Cortex of kidney (tissue), 1 donor: ENCODE measurements around the gene MAGEF1.

Experiments
- DNase-seq: peaks from one replicate; lab custom pipeline; 2025; lab: John Stamatoyannopoulos, UW

The MAGEF1 gene

GRCh38 chr3:184725176-184725719 lies 13.4 kb upstream of the MAGEF1 start:
- no peak for DNase-seq

- DNase-seq = no peak
Observed at GRCh38 chr3:184724699-184725098, 12.8 kb upstream of the MAGEF1 start.

DNA sequence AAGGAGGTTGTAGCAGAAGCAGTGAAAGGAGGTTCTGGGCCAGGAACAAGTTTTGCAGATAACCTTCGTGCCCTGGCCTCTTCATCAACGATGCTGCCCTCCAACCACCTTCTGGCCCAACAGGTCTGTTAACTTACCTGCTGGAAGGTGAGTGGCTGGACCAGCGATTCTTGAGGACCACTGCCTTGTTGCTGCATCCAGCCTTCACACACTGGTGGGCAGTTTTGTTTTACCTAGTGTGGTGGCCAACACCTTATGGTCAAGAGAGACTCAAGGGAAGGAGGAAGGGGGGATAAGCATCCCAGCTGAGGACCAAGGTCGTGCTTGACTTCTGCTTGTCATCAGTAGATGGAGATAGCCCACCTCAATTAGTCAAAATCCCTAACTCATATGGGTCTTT lies 7.8 kb upstream of the MAGEF1 start:
- DNase-seq = no peak

GRCh38 chr3:184718431-184718830 lies 6.6 kb upstream of the MAGEF1 start:
- DNase-seq = no peak

DNA sequence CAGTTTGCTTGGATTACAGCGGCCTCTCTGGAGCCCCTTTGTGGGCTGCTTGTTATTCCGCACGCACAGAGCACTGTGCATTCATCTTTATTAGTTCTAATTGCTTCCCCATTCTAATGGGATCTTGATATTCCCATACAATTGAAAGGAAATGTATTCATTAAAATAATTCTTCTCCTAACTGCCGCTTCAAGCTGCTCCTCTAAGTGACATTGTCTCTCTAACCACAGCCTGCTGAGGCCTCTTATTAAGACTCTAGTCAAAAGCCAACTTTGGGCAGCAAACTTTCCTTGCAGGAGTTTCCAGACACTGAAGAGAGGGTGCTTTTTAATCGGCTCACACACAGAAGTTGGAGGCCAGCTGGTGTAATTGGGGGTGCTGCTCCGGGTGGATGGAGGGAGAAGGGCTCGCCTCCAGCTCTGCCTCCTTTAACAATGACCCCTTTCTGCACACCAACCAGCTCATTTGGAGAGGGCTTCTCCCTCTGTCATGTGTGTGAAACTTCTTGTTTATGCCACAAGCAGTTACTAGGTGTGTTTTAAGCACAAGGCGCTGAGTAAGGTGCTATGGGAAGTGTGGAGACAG lies 5.6 kb upstream of the MAGEF1 start:
- DNase-seq = no peak

DNA sequence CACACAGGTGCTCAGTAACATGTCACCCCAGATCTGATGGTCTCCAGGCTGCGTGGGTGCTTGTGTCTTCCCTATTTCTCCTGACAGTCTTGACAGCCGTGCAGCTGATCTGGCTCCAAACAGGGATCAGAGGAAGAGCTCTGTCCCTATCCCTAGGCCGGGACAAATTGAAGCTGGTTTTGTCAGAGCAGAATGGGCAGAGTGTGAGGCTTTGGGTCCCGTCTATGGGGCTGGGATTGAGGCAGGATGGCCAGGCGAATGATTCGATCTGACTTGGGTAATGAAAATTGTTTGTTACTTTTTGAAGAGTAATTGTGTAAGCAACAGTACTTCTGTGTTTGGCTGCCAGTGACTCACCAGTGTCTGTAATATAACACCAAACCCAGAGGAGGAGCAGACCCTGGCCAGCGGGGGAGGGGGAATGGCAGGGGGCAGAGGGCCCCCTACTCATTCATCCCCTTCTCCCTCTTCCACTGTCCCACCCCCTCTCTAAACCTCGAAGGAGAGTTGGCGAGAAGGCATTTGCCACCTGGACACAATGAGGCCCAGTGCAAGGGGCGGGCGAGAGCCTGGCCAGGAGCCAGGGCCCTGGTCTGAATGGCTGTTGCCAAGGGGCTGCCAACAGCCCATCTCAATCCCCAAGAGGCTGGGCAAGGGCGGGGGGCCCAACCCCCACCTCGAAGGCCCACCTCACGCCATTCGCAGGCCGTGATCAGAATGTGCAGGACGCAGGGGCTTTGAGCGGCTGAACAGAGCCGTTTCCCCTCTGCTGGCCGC lies 4.9 kb upstream of the MAGEF1 start:
- no peak for DNase-seq

DNA sequence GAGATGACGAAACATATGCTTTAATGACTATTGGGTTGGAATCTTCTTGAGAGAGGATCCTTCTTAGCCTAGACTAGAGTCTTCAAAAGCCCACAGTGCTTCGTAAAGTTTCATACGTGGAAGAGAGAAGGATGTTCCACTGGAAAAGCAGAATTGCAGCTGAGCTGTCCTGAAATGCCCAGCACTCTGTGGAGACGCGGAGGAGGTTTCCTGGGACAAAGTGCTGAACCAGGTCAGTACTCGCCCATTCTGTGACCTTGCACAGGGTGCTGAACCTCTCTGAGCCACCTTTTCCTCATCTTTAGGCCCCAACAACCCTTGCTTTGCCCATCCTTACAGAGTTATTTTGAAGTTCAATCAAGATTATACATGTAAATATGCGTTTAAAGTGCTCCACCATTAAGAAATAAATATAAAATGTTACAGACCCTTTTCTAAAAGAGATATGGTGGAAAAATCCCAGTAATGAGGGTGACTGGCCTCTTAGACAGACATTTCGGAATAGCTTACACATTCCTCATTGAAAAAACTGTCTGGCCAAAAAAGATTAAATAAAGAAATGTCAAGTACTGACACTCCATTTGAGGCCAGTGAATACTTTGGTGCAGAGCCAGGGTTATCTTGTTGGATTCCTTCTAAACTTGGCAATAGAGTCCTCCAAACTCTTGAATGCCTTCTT lies 4.2 kb upstream of the MAGEF1 start:
- DNase-seq = no peak

DNA sequence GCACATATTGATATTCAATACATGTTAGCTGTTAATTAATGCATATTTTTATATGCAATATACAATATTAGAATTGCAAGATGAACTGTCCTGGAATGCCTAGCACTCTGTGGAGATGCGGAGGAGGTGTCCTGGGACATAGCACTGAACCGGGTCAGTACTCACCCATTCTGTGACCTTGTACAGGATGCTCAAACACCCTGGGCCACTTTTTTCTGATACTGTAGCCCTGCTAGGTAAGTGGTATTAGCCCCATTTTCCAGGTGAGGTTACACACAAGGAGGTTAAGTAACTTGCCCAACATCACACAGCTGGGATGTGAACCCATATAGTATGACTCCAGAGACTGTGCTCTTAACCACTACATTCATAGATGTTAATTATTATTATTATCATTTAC lies 1.7 kb upstream of the MAGEF1 start:
- DNase-seq = no peak

GRCh38 chr3:184713040-184713355 lies 1.1 kb upstream of the MAGEF1 start:
- DNase-seq = no peak

DNA sequence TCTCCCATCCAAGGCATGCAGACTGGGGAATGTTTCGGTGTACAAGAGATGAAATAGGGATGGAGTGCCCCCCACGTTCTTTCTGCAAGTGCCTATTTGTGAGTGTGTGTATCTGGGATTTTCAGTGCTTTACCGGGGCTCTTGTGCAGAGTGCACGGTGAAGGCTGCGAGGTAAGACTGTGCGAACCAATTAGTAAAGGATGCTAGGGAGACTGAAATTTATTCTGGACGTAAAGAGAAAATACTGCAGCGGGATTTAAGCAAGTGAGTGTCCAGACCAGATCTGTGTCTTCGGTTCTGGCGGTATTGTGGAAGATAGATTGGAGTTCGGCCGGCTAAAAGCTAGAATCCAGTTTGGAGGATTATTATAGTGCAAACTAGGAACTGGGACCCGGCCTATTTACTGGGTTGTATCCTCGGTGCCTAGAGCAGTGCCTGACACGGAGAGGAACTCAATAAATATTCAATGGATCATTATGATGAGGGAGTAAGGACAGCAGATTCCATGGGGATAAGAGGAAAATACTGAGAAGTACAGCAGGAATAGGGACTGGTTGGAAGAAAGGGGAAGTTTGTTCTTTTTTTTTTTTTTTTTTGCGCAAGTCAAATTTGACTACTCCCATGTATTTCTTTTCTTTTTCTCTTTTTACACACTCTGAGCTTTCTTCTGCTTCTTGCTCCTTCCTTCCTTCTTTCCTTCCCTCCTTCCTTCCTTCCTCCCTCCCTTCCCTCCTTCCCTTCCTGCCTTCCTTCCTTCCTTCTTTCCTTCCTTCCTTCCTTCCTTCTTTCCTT lies 580 bp upstream of the MAGEF1 start:
- no peak for DNase-seq

DNA sequence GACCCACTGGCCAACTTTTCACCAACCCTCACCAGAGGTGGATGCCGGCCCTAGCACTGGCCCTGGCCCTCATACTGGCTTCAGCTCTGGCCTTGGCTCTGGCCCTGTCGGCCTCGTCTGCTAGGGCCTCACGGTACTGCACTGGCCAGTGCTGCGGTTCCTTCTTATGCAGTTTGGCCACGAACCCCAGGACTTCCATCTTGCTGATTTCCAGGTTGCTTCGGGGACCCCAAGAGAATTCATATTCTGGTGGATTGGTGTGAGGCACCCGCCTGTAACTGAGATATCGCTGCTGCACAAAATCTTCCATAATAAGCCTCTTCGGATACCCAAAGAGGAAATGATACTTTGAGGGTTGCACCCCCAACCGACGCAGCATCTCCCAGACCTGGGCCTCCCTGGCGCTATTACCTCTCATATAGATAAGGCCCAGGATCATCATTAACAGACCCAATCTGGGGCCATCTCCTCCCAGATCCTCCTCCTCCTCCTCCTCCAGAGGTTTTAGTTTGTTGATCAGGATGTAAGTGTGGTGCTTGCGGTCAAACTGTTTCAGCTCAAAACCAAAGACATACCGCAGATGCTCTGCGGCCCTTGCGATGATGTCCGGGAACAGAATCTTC lies 883 bp downstream of the MAGEF1 start:
- no peak for DNase-seq

GRCh38 chr3:184703657-184704056 lies 8.2 kb downstream of the MAGEF1 start:
- DNase-seq = no peak

- no peak for DNase-seq
Observed at GRCh38 chr3:184700759-184701158, 11.1 kb downstream of the MAGEF1 start.

DNA sequence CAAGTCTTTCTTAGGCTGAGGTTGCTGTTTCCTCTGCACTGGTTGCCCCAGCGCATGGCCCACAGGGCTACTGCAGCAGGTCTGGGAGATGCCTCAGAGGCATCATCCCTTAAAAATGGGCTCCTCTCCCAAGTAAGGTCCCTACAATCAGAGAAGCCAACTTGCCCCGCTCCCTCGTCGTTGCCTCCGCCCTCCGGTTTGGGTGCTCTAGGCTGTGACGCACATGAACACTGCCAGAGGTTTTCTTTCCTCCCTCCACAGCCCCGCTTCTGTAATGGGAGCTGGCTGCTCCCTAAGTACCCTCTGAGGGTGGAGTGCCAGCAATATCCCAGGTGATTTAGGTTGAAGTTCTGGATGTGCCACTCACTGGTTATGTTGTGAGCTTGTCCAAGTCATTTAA lies 14.0 kb downstream of the MAGEF1 start:
- DNase-seq = no peak

- DNase-seq = no peak
Observed at GRCh38 chr3:184696697-184697096, 15.2 kb downstream of the MAGEF1 start.

DNA sequence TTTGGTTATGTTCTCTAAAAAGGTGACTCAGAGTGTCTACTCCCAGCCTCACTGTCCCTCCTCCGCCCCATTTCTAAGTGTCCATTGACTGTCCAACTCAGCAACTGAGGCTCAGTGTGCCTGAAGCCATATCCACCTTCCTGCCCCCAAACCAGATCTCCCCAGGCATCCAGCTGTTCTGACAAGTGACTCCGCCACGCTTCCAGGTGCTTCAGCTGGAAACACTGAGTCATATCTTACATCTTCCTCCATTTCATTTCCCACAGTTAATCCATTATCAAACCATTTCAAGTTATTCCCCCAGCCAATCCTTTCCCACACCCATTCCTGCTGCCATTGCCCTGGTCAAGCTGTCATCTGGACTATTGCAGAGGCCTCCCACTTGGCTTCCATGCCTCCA lies 17.1 kb downstream of the MAGEF1 start:
- DNase-seq = no peak

DNA sequence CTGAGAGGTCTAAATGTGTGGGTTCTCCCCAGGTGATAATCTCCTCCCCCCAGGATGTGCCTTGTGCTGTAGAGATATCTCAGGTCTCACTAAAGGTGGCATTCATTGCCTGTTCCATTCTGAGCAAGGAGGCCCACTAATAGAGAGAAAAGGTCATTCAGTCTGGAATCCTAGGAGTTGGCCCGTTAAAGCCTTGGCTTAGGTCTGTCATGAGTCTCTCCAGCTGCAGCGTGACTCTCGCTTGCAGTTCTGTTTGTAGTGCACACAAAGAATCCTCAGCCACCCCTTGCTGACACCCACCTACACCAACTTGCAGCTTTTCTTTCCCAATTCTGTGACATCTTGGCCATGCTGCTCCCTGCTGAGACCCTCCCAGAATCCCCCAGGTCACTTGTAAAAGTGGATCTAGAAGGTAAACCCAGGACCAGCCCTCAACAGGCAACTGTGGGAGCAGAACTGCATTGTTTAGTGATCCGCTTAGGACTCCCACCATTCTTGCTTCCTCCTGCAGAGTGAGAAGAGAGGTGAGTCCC lies 17.7 kb downstream of the MAGEF1 start:
- no peak for DNase-seq

DNA sequence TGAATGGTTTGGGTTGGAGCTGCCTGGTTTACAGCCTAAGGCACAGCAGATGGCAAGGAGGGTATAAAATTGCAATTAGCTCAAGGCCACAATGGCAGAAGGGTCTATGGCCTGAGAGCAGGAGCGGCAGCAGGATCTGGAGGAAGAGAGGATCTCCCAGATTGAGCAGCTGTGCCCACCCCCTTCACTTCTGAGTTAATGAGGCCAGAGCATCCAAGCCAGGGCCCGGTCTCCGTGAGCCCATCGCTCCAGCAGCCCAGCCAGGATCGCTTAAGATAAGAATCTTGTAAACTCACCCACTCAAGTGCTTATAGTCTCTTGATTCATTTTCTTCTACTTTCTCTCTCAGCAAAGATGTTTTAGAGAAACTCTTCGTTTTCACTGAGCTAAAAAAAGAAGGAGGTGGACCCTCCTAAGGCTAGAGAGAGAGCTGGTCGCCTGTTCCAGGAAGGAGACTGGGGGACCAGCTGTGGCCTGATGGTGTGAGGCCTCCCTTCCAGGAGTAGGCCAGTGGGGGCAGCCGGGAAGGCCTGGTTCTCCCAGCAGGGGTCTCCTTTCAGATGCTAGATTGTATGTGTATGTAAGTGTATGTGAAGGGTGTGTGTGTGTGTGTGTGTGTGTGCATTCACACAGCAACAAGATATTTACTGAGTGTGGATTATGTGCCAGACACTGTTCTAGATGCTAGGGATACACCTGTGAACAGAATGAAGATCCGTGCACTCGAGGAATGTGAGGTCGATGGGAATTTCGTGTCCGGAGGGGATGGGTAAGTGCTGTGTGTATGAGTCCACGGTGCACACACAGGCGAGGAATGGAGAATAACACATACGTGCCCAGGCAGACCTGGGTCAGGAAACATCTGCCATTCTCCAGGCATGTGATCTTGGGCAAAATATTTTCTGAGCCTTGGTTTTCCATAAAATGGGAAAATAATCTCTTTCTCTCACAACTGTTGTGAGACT lies 18.6 kb downstream of the MAGEF1 start:
- no peak for DNase-seq

GRCh38 chr3:184691397-184692231 lies 20.2 kb downstream of the MAGEF1 start:
- DNase-seq = no peak
